ENCODE results near the gene HINT1.

- TF ChIP-seq CTCF (IDR thresholded peaks at IDR 0.05 in 4 of 5, conservative IDR thresholded peaks at IDR 0.05 in 1 of 5) (no peak), POLR2A (IDR thresholded peaks at IDR 0.05) (no peak)
Observed at GRCh38 chr5:131195696-131196095, 30.6 kb upstream of the HINT1 start.
